Measurements from ENCODE around the gene NSMF.

NSMF gene

GRCh38 chr9:137435381-137435891 is 23.7 kb downstream of the NSMF start:
- H3K27me3 Mint-ChIP-seq (ENCODE audit: low read depth, poor library complexity) = peaks cover 4% of the 10 kb centered on the region
- no peak overlapping the region for H3K27ac Mint-ChIP-seq
- TF ChIP-seq, protein P1, sequence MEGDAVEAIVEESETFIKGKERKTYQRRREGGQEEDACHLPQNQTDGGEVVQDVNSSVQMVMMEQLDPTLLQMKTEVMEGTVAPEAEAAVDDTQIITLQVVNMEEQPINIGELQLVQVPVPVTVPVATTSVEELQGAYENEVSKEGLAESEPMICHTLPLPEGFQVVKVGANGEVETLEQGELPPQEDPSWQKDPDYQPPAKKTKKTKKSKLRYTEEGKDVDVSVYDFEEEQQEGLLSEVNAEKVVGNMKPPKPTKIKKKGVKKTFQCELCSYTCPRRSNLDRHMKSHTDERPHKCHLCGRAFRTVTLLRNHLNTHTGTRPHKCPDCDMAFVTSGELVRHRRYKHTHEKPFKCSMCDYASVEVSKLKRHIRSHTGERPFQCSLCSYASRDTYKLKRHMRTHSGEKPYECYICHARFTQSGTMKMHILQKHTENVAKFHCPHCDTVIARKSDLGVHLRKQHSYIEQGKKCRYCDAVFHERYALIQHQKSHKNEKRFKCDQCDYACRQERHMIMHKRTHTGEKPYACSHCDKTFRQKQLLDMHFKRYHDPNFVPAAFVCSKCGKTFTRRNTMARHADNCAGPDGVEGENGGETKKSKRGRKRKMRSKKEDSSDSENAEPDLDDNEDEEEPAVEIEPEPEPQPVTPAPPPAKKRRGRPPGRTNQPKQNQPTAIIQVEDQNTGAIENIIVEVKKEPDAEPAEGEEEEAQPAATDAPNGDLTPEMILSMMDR (IDR thresholded peaks at IDR 0.05) = no peak
- no peak overlapping the region for H3K4me3 Mint-ChIP-seq
- H3K9me3 Mint-ChIP-seq = no peaks in the 10 kb centered on the region
- H3K36me3 Mint-ChIP-seq (ENCODE audit: low read depth) = no peaks in the 10 kb centered on the region
- no peaks in the 10 kb centered on the region for H3K4me1 Mint-ChIP-seq
- peak; percentile 7 for DNase-seq

DNA sequence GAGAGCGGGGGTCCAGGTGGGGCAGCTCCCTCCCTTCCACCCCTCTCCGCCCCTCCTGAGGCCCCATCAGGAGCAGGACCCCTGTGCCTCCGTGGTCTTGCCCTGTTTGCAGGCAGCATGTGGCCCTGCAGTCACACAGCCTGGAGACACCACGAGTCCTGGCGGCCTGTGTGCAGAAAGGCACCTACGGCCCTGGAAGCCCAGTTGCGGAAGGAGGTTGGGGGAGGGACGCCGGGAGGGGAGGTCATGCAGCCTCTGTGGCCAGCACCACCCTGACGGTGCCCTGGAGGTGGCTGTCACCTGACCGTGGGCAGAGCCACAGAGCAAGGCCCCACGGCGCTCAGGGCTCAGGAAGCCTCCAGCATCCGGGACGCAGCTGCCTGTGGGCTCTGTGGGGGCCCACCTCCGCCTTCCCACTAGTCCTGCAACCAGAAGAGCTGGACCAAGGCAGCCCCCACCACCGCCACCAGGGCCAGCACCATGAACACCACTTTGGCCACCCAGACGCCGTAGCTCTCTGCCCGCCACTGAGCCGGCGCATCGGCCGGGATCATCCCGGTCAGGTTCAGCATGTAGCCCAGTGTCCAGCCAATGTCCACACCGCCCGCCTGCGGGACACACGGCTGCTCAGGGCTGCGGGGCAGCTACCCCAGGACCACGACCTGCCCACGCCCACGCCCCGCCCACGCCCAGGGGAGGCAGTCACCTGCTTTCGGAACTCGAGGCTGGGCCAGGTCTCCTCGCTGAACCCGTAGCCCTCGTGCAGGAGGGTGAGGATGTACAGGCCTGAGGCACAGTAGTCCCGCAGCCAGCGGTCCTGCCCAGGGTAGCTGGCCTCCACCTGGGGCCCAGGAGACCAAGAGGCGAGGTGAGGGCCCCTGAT is 24.4 kb downstream of the NSMF start:
- peak; percentile 3 for DNase-seq
- TF ChIP-seq, protein P1 (IDR thresholded peaks at IDR 0.05) = no peak

GRCh38 chr9:137433916-137434431 is 25.2 kb downstream of the NSMF start:
- H3K36me3 Mint-ChIP-seq (ENCODE audit: low read depth) = no peaks in the 10 kb centered on the region
- no peaks in the 10 kb centered on the region for H3K27me3 Mint-ChIP-seq (ENCODE audit: low read depth, poor library complexity)
- no peak for DNase-seq
- TF ChIP-seq, protein P1 (IDR thresholded peaks at IDR 0.05) = no peak
- no peaks in the 10 kb centered on the region for H3K4me1 Mint-ChIP-seq
- H3K27ac Mint-ChIP-seq = no peak overlapping the region
- no peak overlapping the region for H3K4me3 Mint-ChIP-seq
- no peaks in the 10 kb centered on the region for H3K9me3 Mint-ChIP-seq

More for the DNA sequence above, 24.4 kb downstream of the NSMF start:
- H3K36me3 Mint-ChIP-seq (ENCODE audit: low read depth) = no peaks in the 10 kb centered on the region
- no peak overlapping the region for H3K4me3 Mint-ChIP-seq
- H3K27ac Mint-ChIP-seq = no peak overlapping the region
- no peaks in the 10 kb centered on the region for H3K9me3 Mint-ChIP-seq
- H3K27me3 Mint-ChIP-seq (ENCODE audit: low read depth, poor library complexity) = peaks cover 4% of the 10 kb centered on the region
- no peaks in the 10 kb centered on the region for H3K4me1 Mint-ChIP-seq

DNA sequence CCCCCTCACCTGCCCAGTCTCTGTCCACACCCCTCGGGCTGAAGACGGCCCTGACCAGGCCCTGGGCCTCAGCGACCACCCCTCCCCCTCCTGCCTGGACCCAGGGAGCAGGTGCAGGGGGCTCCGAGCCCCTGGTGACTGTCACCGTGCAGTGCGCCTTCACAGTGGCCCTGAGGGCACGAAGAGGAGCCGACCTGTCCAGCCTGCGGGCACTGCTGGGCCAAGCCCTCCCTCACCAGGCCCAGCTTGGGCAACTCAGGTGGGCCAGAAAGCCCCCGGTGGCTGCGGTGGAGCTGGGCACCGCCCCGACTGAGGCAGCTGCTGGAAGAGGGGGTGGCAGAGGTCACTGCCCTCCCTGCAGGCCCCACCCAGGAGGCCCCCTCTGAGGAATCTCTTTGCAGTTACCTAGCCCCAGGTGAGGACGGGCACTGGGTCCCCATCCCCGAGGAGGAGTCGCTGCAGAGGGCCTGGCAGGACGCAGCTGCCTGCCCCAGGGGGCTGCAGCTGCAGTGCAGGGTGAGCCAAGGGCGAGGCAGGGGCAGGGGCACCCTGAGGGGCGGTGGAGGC is 25.7 kb downstream of the NSMF start:
- no peak for DNase-seq
- Mint-ChIP-seq H3K4me1 (no peaks in the 10 kb centered on the region), H3K4me3 (no peak overlapping the region), H3K27me3 (ENCODE audit: low read depth, poor library complexity) (no peaks in the 10 kb centered on the region), H3K27ac (no peak overlapping the region), H3K36me3 (ENCODE audit: low read depth) (no peaks in the 10 kb centered on the region), H3K9me3 (no peaks in the 10 kb centered on the region)
- TF ChIP-seq, protein P1 (IDR thresholded peaks at IDR 0.05) = no peak

DNA sequence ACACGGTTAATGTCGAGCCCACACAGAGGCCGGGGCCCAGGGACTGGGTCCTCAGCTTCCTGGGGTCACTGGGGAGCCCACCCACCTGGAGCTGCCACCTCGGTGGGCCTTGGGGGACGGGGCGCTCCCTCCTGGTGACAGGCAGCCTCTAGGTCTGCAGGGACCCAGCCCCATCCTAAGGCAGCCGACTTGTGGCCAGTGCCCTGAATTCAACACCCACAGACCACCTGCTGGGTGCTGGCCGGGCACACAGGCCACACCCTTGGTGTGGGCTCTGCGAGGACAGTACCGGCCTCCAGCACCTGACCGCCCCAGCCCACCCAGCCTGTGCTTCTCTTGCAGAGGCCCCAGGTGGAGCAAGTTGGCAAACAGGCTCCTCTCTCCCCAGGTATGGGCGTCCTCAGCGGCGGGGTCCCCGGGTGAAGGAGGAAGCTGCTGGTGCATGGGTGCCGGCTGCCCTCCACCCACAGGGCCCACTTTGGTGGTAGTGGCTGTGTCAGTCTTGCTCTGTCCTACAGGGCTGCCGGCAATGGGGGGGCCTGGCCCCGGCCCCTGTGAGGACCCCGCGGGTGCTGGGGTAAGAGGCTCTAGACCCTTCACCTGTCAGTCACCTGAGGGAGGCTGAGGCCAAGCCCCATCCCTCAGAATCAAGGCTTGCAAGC is 26.3 kb downstream of the NSMF start:
- H3K4me1 Mint-ChIP-seq = no peaks in the 10 kb centered on the region
- no peaks in the 10 kb centered on the region for H3K36me3 Mint-ChIP-seq (ENCODE audit: low read depth)
- no peak overlapping the region for H3K4me3 Mint-ChIP-seq
- TF ChIP-seq, protein P1 (IDR thresholded peaks at IDR 0.05) = no peak
- H3K27me3 Mint-ChIP-seq (ENCODE audit: low read depth, poor library complexity) = no peaks in the 10 kb centered on the region
- DNase-seq = no peak
- no peak overlapping the region for H3K27ac Mint-ChIP-seq
- no peaks in the 10 kb centered on the region for H3K9me3 Mint-ChIP-seq
